GM12878 (cell line): ENCODE results near the gene CPA4. TPM values are rescaled to one million over a fixed set of nuclear protein-coding genes. Genes with fewer than 3 reads are reported as not detected.

Experiments
- ATAC-seq: fragments of 200-7000 bp; cut with Tn5 transposase; 3 replicates; pipeline ENCODE4 v1.9.1; 2020; ENCODE audit warnings: mild to moderate bottlenecking, moderate library complexity
- BruUV-seq: library from RNA; stranded (reverse); fragments of 400-500 nt; replicated peaks from 2 replicates; lab custom pipeline; 2021; lab: Mats Ljungman, UMichigan
- CTCF ChIA-PET: fragments of 300-600 bp; sonication (Branson Sonifier 250); formaldehyde crosslinking; extraction: SDS; loops from one replicate; lab custom pipeline; 2021; ENCODE audit warnings: inconsistent platforms; lab: Yijun Ruan, JAX
- POLR2A ChIA-PET: fragments of 350-600 bp; formaldehyde crosslinking; extraction: SDS; loops from one replicate; lab custom pipeline; 2021; ENCODE audit warnings: inconsistent platforms; lab: Charles Lee
- RAD21 ChIA-PET: fragments of 300-600 bp; sonication (Branson Sonifier 250); formaldehyde crosslinking; loops from one replicate; lab custom pipeline; 2023; ENCODE audit warnings: antibody characterized with exemption; ENCODE audit not compliant: unreplicated experiment; lab: Charles Lee
- SMC1A ChIA-PET: fragments of 300-600 bp; sonication (Branson Sonifier 250); formaldehyde crosslinking; loops from one replicate; lab custom pipeline; 2023; ENCODE audit not compliant: unreplicated experiment, uncharacterized antibody; lab: Charles Lee
- DNase-seq: peaks from one replicate; pipeline ENCODE4 v3.0.0-alpha.2; 2011; ENCODE audit warnings: low read depth, low spot score
- FAIRE-seq: peaks from 3 replicates; lab custom pipeline; 2011; peaks lifted over from hg19 to GRCh38; lab: Jason Lieb, UNC
- H2AFZ ChIP-seq: 2 replicates; pipeline ENCODE4 v1.6.0; 2011; ENCODE audit warnings: low read depth, low read length, control low read depth; ENCODE audit not compliant: control insufficient read depth
- H3K27ac ChIP-seq: 2 replicates; pipeline ENCODE4 v1.5.1; 2011; ENCODE audit warnings: control low read depth; ENCODE audit not compliant: control insufficient read depth, insufficient read depth
- H3K27me3 ChIP-seq, 2 experiments: replicated peaks in 1 of 2; 2 replicates each; pipeline versions ENCODE4 v1.6.0 to v1.6.1; 2011; ENCODE audit warnings: low read length in 1 of 2; ENCODE audit not compliant: control insufficient read depth in 2 of 2, insufficient read depth in 2 of 2
- H3K36me3 ChIP-seq, 2 experiments: 2 replicates each; pipeline ENCODE4 v1.5.1; 2011; ENCODE audit warnings: low read length in 1 of 2; ENCODE audit not compliant: control insufficient read depth in 2 of 2, insufficient read depth in 2 of 2
- H3K4me1 ChIP-seq: 2 replicates; pipeline ENCODE4 v1.6.1; 2011; ENCODE audit warnings: mild to moderate bottlenecking, low read length, moderate library complexity, mixed read lengths; ENCODE audit not compliant: control insufficient read depth, insufficient read depth
- H3K4me2 ChIP-seq: 2 replicates; pipeline ENCODE4 v1.6.0; 2011; ENCODE audit warnings: control low read depth; ENCODE audit not compliant: control insufficient read depth, insufficient read depth
- H3K4me3 ChIP-seq: fragments of 200-600 bp; sonication (generic); 2 replicates; pipeline ENCODE4 v1.5.1; 2016
- H3K79me2 ChIP-seq: 2 replicates; pipeline ENCODE4 v1.6.0; 2011; ENCODE audit warnings: low read length; ENCODE audit not compliant: control insufficient read depth, insufficient read depth
- H3K9ac ChIP-seq: 2 replicates; pipeline ENCODE4 v1.8.0; 2011; ENCODE audit warnings: low read length, control low read depth, mixed read lengths; ENCODE audit not compliant: control insufficient read depth, insufficient read depth
- H3K9me3 ChIP-seq: replicated peaks from 3 replicates; pipeline ENCODE4 v1.5.1; 2011; ENCODE audit warnings: mild to moderate bottlenecking, low read length; ENCODE audit not compliant: control insufficient read depth, insufficient read depth
- H4K20me1 ChIP-seq: 2 replicates; pipeline ENCODE4 v1.6.0; 2011; ENCODE audit not compliant: control insufficient read depth, insufficient read depth
- BMI1 ChIP-seq: fragments of 450-650 bp; IDR thresholded peaks from 2 replicates; pipeline ENCODE4 v1.6.1; 2016; ENCODE audit warnings: mild to moderate bottlenecking, moderate library complexity, borderline replicate concordance
- HCFC1 ChIP-seq: fragments of 150-350 bp; IDR thresholded peaks from 2 replicates; pipeline ENCODE4 v1.6.1; 2014; ENCODE audit warnings: low read length
- IRF3 ChIP-seq: fragments of 450-650 bp; IDR thresholded peaks from 2 replicates; pipeline ENCODE4 v1.6.1; 2014; ENCODE audit warnings: mild to moderate bottlenecking
- NKRF ChIP-seq: fragments of 450-650 bp; conservative IDR thresholded peaks from 2 replicates; pipeline ENCODE4 v1.6.1; 2017; ENCODE audit warnings: mild to moderate bottlenecking, moderate library complexity
- SREBF1 ChIP-seq: IDR thresholded peaks from 2 replicates; pipeline ENCODE4 v1.6.1; 2012; ENCODE audit warnings: mild to moderate bottlenecking, low read length
- WGBS: methylation state at CpG from one replicate; pipeline ENCODE4 v1.1.6; 2016; ENCODE audit warnings: low lambda C conversion rate; ENCODE audit not compliant: insufficient replicate concordance, insufficient coverage; ENCODE audit errors: missing lambda C conversion rate; 5-methylcytosine and 5-hydroxymethylcytosine counted together
- in situ Hi-C: fragments of 300-500 bp; cut with MboI; formaldehyde crosslinking; loops from 9 replicates; pipeline ENCODE4 v1.14.3; 2018; ENCODE audit warnings: mixed read lengths
- intact Hi-C: fragments of 100-400 bp; cut with micrococcal nuclease; formaldehyde crosslinking; loops from one replicate; pipeline ENCODE4 v1.14.2; 2022; ENCODE audit not compliant: unreplicated experiment
- polyA plus RNA-seq, 11 experiments: library from polyadenylated mRNA; depleted of rRNA in 4 of 11; unstranded in 6 of 11; stranded (reverse) in 5 of 11; fragments of >200 nt; fragmentation: Nextera tagmentation in 4 of 11; fragmentation: Illumina TruSeq in 1 of 11; extraction: Ambion mirVana in 4 of 11; extraction: Trizol in 1 of 11; gene quantifications; 1 replicate in 1 of 11; 2 replicates in 10 of 11; pipeline versions ENCODE4 v1.2.1 to v1.2.3, GENCODE V29; 2011 to 2016; ENCODE audit warnings: inconsistent platforms in 2 of 11, missing spikeins in 2 of 11, low read depth in 1 of 11
- total RNA-seq, 4 experiments: library from RNA; depleted of rRNA in 3 of 4; stranded (reverse); fragments of >200 nt in 3 of 4; fragmentation: Illumina TruSeq in 1 of 4; extraction: Trizol in 1 of 4; gene quantifications; 2 replicates each; pipeline versions ENCODE4 v1.2.1 to v1.2.3, GENCODE V29; 2013 to 2021

CPA4 gene
- total and polyA plus RNA-seq, 10 of the 15 experiments (the other 5 are each of a cell fraction or from before 2014, with no cell fraction given) = 0.05 to 0.35 (median 0.18) TPM; not detected in 1

- BruUV-seq = no TSS peak
- FAIRE-seq = no peak
These were observed 13.1 kb upstream of the CPA4 start for GRCh38 chr7:130279906-130280305.

More at GRCh38 chr7:130279906-130280305, 13.1 kb upstream of the CPA4 start:
- Histone ChIP-seq H3K27me3 (peaks cover 1 to 4% of the 10 kb centered on the region in 2 experiments; a peak in 1 of 4 replicates), H3K4me2 (no peak overlapping the region), H3K36me3 (no peaks in the 10 kb centered on the region), H3K9me3 (no peaks in the 10 kb centered on the region), H2AFZ (no peak overlapping the region), H3K9ac (no peak overlapping the region), H3K27ac (no peak overlapping the region), H4K20me1 (no peaks in the 10 kb centered on the region), H3K4me3 (no peak overlapping the region), H3K4me1 (no peaks in the 10 kb centered on the region), H3K79me2 (no peaks in the 10 kb centered on the region)
- ChIA-PET SMC1A (interaction anchor here (0.7 to 1.4 kb wide), 2 partner anchors 205 to 216 kb away, joined by 4 to 5 read pairs; no protein-coding TSS in a partner anchor), RAD21 (interaction anchor here (0.8 kb wide), 1 partner anchor 208 kb away, joined by 3 read pairs; no protein-coding TSS in a partner anchor), POLR2A (no interaction called here), CTCF (no interaction called here)
- in situ Hi-C loops (no loop called here), intact Hi-C loops (loop anchor here (10.0 kb wide), 1 partner anchor 65 kb away; no protein-coding TSS in a partner anchor)
- 85% methylated on average over 1 of the region's 1 CpG for WGBS
- DNase-seq (no peak), ATAC-seq (no peak)
- TF ChIP-seq IRF3 (no peak), HCFC1 (no peak), NKRF (no peak), SREBF1 (no peak), BMI1 (no peak)
